Measurements from ENCODE around the gene FHIT.

The FHIT gene

DNA sequence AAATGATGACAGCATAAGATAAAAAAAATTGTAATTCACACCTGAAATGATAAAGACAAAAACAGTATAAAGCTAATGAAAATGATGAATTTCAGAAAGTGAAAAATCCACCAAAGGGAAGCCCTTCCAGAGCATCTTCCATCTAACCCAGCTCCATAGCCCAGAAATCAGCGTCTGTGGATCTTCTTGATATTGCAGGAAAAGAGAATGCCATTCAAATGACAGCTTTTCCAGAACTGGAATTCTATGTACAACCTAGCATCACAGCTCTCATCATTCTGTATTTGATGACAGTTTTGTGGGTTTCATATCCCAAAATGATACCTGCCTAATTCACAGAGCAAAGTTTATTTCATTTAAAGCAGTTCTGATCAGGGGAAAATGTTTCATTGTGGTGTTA lies 267.3 kb downstream of the FHIT start:
- DNase-seq: no peak

DNA sequence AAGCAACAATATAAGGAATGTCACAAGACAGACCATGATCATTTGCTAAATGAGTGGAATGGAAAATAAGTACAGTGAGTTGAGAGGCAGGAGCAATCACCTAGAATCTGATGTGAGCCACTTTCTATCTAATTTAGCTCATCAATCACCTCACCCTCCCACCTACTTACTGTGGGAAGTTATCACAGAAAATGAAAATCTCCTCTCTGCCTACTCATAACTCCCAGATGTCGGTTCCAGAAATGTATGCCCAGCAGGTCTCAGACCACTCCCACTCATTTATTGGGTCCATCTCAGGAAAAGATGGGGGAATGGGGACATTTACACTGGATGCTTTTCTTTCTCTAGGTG lies 270.9 kb downstream of the FHIT start:
- no peak for DNase-seq

DNA sequence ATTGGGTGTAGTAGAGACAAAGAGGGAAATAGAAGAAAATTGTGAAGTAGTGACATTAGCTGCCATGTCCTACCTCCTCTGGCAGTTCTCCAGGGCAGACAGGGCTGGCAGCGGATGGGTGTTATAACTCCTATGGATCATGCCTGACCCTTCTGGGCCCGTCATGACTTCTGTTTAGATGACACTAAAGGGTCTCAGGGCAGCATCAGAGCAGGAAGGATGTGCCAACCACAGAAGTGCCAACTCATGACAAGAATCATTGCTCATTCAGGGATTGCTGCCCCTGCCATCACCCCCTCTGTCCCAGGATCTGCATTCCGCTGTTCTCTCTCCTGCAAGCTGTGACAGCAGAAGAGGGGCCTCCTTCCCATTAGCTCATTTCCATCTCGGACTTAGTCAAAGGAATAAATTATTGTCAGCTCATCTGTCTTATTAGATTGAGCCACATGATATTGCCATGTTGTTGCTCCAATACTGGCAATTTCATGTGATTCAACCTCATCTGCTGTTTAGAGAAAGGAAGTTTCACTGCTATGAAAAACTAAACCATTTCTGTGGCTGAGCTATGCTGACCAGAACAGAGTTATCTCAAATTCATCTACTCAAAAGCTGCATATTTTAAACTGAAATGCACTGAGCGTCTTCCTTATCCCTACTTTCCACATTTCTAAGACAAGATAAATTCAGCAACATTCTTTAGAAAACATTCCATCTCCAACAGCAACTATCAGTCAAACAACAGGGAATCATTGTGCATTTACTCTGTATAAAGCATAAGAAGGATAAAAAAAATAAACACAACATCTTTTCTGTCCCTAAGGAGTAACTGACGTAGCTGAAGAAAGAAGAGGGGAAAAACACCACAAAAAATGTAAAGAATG lies 271.6 kb downstream of the FHIT start:
- no peak for DNase-seq

DNA sequence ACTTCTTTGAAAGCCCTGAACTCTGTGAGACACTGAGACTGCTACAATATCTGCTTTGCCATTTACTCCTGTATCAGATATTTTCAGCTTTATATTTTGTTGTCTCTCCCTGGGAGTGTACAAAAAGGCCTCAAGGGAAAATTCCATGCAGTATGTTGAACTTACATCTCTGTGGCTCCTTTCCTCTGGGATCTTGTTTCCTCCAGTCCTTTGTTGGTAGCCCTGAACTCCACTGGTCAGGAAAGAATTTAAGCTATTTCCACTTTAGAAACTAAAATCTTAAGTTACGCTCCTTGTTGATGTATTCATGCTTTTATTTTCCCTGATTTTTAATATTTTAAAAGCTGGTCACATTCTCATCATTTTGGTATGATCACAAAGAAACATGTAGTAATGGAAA lies 277.9 kb downstream of the FHIT start:
- DNase-seq: no peak

DNA sequence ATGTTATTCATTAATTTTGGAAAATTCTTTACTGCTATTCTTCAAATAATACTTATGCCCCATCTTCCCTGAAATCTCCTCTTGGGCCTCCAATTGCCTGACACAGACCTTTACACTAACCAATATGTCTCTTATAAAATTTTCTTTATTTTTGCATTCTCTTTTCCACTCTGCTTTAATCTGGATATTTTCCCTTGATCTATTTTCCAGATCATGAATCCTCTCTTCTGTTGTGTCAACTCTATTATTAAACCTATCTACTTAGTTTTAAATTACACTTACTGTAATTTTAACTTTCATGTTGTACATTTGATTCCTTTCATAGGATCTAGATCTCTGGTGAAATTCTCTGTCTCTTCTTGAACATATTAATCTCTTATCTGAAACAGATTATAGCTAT lies 278.7 kb downstream of the FHIT start:
- no peak for DNase-seq

DNA sequence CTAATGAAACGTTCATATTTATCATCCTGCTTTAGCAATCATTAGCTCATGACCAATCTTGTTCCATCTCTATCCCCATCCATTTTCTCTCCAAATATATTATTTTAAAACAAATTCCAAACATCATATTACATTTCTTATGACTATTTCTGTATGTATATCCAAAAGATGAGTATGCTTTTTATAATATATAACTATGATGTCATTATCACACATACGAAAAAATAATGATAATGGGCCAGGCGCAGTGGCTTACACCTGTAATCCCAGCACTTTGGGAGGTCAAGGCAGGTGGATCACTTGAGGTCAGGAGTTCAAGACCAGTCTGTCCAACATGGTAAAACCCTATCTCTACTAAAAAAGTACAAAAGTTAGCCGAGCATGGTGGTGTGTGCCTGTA lies 280.4 kb downstream of the FHIT start:
- no peak for DNase-seq

DNA sequence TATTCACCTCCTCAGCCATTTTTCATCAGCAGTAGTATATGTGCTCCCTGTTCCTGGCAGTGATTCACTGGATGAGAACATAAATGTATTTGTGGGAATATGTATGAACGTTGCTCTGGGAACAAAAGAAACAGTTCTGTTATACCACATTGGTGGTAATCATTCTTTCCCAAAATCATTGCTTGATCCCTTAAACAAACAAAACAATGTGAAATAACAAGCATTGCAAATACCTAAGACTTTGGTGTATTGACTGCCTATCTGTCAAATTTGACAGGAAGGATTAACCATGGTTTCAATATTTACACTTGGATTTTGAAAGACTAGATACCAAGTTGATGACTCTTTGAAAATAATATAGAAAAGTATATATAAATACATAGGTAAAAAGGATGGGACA lies 284.1 kb downstream of the FHIT start:
- no peak for DNase-seq

DNA sequence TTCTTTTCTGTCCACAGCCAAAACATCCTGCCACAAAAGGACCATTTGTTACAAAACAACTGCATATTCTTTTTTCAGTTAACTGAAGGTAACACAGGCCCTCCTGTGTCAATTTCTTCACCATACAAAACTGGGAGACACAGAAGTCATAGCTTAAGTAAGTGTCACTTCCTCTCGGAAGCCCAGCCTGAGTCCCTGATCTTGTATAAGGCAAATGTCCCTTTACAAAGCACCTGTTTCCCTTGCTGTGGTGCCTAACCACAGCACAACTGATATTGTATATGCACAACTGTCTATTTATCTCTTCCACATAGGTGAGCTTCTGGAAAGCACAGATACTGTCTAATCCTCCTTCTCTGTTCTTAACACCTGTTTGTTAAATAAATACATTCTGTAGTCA lies 293.7 kb downstream of the FHIT start:
- DNase-seq: no peak

DNA sequence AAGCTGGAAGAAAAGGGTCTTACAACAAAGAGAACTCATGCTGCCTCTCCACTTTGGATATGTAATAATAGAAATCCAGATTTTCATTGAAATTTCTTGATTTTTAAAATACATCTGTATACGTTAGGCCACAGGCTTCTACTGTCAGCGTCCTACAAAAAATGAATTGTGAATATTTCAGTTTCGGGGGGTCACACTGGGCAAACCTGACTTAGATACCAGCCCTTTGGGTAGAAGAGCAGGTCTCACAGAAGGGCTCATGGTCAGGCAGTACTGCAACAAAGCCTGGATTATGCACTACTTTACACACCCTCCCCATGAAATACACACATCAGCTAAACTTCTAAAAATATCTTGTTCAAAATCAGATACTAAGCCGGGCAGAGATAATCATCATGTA lies 294.5 kb downstream of the FHIT start:
- no peak for DNase-seq

DNA sequence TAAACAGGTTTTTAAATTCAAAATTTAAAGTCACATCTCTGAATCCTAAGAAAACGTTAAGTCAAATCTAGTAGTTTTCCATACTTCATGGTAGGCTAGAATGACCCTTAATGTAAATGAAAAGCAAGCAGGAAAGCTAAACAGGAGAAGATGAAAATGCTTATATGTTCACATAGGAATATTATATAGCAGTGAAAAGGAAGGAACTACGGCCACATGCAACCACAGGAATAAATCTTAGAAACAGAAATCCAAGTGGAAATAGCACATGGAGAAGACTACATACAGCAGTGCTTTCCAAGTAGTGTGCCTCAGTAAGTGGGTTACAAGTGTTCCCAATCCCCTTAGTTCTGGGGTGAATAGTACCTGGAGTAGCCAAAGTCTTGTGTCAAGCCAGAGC lies 296.2 kb downstream of the FHIT start:
- no peak for DNase-seq

DNA sequence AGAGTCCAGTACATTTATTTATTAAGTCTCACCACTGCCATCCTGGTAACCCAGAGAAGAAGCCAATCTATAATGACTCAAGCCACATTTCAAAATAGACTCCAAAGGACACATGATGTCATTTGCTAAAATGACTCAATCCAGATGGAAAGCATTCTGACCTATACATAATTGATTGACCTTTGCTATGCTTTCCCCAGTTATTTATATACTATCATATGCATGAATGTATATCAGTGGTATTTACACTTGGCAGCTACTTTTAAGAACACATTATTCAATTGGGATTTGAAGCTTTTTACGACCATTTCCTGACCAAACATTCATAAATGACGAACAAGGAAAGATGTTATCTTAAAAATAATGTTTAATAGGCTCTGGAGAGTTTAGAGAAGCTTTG lies 297.2 kb downstream of the FHIT start:
- no peak for DNase-seq

DNA sequence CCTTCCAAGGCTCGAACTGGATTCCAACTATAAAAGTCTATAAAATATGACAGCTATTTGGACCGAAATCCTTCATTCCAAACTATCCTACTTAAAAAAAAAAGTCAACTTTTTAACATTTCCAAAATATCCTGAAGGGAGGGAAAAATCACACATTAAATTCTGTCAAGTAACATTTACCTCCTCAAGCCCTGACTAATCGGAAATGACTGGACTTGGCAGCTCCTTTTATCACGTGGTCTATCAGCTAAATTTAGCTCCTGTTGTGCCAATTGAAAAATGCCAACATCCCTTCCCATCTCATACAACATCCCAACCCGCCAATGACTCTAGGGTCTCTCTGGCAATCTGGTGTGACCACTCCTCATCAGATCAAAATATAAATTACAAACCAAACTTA lies 297.9 kb downstream of the FHIT start:
- DNase-seq: no peak

DNA sequence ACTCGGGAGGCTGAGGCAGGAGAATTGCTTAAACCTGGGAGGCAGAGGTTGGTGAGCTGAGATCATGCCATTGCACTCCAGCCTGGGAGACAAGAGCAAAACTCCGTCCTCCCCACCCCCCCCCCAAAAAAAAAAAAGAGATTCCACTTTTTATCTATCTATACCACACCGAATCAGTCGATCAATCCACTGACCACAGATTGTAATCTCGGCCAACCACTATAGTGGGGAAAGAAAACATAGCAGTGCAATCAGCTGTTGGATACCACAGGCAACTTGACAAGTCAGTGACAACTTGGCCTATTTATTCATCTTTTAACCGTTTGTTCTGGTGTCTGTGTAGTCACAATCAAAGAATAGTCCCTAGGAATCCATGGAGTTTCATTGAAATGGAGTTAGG lies 299.2 kb downstream of the FHIT start:
- no peak for DNase-seq

DNA sequence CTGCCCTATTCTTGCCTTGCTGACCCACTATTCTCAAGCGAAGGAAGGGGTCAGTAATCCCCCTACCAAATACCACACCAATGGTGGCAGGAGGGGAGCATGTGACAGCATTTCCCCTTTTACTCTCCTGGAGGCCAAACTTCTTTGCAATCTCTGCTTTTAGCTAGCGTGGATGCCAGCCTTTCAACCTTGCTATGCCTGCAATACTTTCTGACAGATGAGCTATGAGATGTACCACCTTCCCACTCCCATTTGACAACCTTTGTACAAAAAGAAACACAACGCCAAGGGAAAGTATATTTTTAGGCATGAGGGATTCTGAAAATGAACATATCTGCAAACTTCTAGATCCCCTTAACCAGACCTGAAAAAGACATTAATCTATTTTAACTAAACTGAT lies 302.1 kb downstream of the FHIT start:
- DNase-seq: no peak

DNA sequence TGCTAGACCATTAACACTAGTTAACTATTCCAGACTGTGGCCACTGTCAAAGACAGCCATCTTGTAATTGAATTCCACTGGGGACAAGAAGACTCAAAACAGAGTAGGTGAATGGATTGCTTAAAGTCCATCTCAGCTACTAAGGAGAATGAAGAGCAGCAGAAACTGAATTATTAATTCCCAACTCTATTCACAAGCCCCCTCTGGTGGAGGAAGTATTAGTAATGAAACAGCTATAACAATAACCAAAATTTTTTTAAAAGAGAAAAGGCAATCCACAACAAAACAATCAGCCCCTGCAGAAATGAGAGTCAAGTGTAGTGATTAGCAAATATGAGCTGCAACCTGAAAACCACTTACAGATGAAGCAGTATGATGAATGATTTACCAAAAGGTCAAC lies 302.8 kb downstream of the FHIT start:
- DNase-seq: no peak

DNA sequence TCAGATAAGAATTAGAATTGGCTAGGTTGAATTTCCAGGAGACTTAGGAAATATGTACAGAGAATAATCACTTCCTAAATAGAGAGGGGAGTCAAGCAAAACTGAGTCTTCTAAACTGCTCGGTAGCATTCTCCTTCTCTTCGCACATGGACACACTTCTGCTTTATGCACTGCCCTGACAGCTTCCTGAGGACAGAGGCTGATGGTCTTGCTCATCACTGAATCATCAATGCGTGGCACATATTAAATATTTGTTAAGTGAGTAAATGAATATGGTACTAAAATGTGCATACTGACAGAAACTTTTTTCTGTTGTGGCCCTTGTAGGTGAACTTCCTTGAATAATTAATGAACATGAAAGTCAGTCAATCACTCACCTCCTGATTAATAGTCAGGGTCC lies 315.5 kb downstream of the FHIT start:
- DNase-seq: no peak

DNA sequence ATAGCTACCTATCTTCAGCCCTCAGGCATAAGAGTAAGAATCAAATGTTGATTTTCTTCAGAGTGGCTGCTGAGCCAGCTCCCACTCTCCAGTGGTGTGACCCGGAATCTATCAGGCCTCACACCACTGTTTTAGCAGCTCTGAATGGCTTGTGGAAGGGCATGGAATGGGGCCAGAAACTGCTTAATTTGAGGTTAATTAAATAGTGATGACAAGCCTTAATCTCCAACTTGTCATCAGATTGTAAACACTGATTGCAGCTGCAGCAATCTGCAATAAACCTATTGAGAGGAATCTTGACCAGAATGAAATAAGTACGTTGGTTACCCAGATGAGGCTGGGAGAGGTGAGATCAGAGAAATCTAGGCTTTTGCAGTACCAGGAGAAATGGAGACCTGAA lies 317.4 kb downstream of the FHIT start:
- no peak for DNase-seq

DNA sequence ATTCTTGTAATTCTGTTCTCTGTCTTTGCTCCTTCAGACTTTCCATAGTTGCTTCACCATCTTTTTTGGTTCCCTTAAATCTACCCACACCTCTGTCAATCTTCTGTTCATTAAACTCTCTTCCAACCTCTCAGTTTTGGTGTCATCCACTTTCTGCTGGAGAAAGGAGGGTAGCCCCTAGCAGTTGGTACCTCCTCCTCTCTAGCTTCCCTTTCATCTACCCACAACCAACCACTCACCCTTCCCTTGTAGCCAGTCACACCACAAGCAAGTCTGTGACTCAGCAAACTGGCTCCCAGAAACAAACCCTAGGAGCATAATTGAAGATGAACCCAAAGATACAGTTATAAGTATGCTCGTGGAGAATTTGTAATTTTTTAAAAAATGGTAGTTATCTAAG lies 318.6 kb downstream of the FHIT start:
- DNase-seq: no peak

DNA sequence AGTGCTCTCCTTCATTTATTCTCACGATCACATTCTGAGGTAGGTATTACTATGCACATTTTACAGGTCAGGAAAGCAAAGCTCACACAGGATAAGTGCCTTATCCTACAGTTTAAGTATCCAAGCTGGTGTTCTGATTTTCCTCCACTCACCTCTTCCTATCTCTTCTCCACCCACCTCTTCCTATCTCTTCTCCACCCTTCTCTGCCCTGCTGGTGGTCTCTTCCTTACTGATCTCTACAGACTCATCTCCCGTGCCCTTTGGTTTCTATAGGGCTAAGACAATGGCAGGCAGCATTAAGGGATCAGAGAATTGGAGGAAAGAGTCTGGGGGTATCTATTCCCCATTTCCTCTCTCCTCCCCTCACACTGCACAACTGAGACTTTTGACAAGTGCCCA lies 319.1 kb downstream of the FHIT start:
- DNase-seq: no peak

DNA sequence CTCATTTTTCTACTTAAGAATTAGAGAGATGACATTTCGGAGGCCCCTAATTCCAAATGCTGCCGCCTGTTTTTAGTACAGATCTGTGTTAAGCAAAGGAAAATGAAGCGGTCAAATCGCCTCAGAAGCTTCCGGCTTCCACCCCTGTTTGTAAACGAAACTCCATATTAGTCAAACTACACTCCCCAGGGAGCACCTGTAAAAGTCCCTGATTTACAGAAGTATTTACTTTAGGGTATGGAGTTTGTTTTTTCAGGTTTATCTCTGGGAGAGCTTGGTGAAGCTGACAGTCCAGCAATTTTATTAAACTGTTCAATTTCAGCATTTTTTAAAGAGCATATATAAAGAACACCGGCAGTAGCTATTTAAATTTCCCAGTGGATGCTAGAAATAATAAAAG lies 319.8 kb downstream of the FHIT start:
- no peak for DNase-seq

DNA sequence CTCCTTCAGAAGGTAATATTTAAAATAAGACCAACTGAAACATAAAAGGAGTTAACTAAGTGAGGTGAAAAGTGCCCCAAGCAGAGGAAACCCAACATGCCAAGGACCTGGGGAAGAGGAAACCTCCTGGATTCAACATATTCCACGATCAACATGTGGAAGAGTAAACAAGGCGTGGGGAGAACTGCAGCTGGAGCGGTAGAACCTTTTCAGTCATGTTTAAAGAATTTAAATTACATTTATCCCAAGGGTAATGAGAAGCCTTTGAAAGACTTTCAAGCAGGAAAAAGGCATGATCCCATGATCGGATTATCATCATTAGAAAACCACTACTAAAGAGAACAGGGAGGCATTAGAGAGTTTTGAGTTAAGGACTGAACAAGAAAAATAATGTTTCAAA lies 330.7 kb downstream of the FHIT start:
- no peak for DNase-seq

DNA sequence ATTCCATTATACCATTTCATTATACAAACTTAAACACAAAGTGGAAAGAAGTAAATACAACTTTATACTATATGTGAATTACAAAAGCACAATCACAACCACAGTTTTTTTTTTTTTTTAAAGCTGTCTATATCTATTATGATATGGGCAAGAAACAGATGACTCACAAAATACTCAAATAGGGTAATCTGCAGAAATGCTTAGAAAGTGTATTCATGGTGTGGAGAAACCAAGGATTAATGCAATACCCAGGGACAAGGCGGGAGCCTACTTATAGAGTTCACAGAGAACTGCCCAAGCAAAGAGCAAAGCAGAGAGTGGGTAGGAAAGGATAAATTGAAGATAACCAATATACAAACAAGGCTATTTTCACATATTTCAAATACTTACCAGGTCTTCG lies 332.0 kb downstream of the FHIT start:
- no peak for DNase-seq

DNA sequence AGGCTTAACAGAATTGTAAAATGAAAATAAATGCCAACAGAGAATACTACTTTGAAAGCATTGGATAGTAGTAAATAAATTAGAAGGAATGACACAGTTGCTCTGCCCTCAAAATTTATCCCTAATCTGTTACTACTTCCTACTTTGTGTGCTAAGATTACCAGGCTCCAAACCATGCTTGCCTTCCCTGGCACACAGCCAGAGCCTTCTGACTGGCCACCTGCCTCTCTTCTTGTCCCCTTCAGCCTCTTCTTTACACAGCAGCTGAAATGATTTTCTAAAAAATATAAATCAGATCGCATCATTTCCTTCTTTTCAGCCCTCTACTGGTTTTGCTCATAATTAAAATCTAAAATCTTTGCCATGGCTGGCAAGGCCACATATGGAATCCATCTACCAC lies 334.1 kb downstream of the FHIT start:
- no peak for DNase-seq

DNA sequence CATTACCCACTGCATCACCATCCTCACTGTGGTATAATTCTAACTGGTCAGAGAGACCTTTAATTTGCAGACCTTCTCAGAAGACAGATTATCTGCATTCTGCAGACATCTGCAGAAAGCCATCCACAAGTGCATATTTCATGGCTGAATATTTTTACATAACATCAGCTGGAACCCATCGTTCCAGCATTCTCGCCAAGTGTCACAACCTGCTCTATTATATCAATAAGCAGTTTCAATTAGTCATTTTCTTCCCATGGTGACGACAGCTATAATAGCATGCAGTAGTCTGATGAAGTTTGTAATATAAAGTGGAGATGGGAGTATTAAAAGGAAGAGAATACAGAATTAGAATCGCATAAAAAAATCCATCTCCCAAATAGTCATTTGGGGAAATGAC lies 334.7 kb downstream of the FHIT start:
- no peak for DNase-seq

DNA sequence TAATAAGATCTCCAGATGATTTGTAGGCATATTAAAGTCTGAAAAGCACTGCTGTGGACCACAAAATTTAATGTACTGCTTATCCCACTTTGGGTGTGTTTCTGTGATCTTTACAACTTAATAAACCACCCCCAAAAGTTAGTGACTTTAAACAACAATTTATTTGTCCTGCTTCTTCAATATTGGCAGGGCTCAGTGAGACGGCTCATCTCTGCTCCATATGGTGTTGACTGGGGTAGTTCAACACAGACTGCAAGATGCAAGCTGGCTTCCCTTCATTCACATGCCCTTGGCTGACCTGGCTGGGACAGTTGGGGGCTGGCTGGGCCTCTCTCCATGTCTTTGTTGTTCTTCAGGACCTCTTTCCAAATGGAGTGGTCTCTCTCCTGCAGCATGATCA lies 337.8 kb downstream of the FHIT start:
- no peak for DNase-seq

DNA sequence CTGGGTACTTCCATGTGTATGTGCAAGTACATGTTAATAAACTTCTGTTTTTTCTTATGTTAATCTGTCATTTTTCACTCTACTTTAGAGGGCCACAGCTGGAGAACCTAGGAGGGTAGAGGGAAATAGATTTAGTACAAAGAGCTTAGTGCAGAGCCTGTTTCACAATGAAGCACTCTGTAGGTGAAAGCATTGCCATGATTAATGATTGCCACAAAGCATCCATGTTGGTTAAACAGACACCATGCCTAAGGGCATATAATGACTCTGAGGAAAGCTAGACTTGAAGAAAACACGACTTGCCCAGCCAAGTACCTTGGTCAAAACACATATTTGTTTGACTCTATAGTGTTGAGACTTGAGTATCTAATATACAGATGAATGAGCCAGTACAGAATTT lies 338.4 kb downstream of the FHIT start:
- no peak for DNase-seq

Measured in effector CD8-positive, alpha-beta T cell (primary cell).